HepG2 (cell line): Measurements from ENCODE around the gene PRELID1. TPM values are rescaled to one million over a fixed set of nuclear protein-coding genes. Genes with fewer than 3 reads are reported as not detected.

Source experiments
- BHLHE40 ChIP-seq: IDR thresholded peaks from 2 replicates; pipeline ENCODE4 v1.6.1; 2011; ENCODE audit warnings: low read length, improper control_type of control experiment
- GTF2F1 ChIP-seq: fragments of 150-350 bp; IDR thresholded peaks from 2 replicates; pipeline ENCODE4 v1.6.1; 2014; ENCODE audit warnings: low read length
- HOXA3 ChIP-seq: sonication (generic); formaldehyde crosslinking; IDR thresholded peaks from 2 replicates; pipeline ENCODE4 v1.5.0; 2020; ENCODE audit warnings: missing genetic modification reagents
- LCORL ChIP-seq, 2 experiments: fragments of 450-650 bp in 1 of 2; sonication (generic) in 1 of 2; formaldehyde crosslinking in 1 of 2; IDR thresholded peaks; 2 replicates each; pipeline versions ENCODE4 v1.5.0 to v1.6.1; 2017 to 2020; ENCODE audit warnings: antibody characterized with exemption in 1 of 2, missing genetic modification reagents in 1 of 2
- MIXL1 ChIP-seq: IDR thresholded peaks from 2 replicates; pipeline ENCODE4 v1.6.1; 2016
- PHF5A ChIP-seq: IDR thresholded peaks from one replicate; pipeline ENCODE4 v1.6.1; 2018; ENCODE audit warnings: low read depth, missing genetic modification reagents; ENCODE audit not compliant: unreplicated experiment
- RCOR2 ChIP-seq: IDR thresholded peaks from 2 replicates; pipeline ENCODE4 v1.6.1; 2016; ENCODE audit warnings: missing biosample characterization, missing genetic modification reagents
- REXO4 ChIP-seq: sonication (generic); formaldehyde crosslinking; IDR thresholded peaks from 2 replicates; pipeline ENCODE4 v1.8.0; 2022; ENCODE audit warnings: missing genetic modification reagents, mild to moderate bottlenecking, borderline replicate concordance
- RFX1 ChIP-seq: fragments of 450-650 bp; IDR thresholded peaks from 2 replicates; pipeline ENCODE4 v1.6.1; 2017
- SNAPC4 ChIP-seq: sonication (generic); formaldehyde crosslinking; IDR thresholded peaks from 2 replicates; pipeline ENCODE4 v1.4.0; 2020; ENCODE audit warnings: mild to moderate bottlenecking, missing genetic modification reagents
- TP53 ChIP-seq: sonication (generic); formaldehyde crosslinking; conservative IDR thresholded peaks from 2 replicates; pipeline ENCODE4 v1.4.0; 2020; ENCODE audit warnings: missing genetic modification reagents
- XBP1 ChIP-seq: sonication (generic); formaldehyde crosslinking; IDR thresholded peaks from 2 replicates; pipeline ENCODE4 v1.5.0; 2020; ENCODE audit warnings: missing genetic modification reagents
- YEATS4 ChIP-seq: sonication (generic); formaldehyde crosslinking; IDR thresholded peaks from 2 replicates; pipeline ENCODE4 v1.4.0; 2020; ENCODE audit warnings: missing genetic modification reagents, borderline replicate concordance
- ZIK1 ChIP-seq: sonication (generic); formaldehyde crosslinking; IDR thresholded peaks from 2 replicates; pipeline ENCODE4 v1.5.0; 2020; ENCODE audit warnings: mild to moderate bottlenecking, low read depth, missing genetic modification reagents, borderline replicate concordance
- ZNF180 ChIP-seq: sonication (generic); formaldehyde crosslinking; IDR thresholded peaks from 2 replicates; pipeline ENCODE4 v1.4.0; 2020; ENCODE audit warnings: low read depth, missing genetic modification reagents, borderline replicate concordance
- ZNF264 ChIP-seq: sonication (generic); formaldehyde crosslinking; IDR thresholded peaks from 2 replicates; pipeline ENCODE4 v1.4.0; 2020; ENCODE audit warnings: missing genetic modification reagents
- ZNF543 ChIP-seq: sonication (generic); formaldehyde crosslinking; IDR thresholded peaks from 2 replicates; pipeline ENCODE4 v1.4.0; 2020; ENCODE audit warnings: mild to moderate bottlenecking, missing genetic modification reagents
- ZNF550 ChIP-seq: sonication (generic); formaldehyde crosslinking; IDR thresholded peaks from 2 replicates; pipeline ENCODE4 v1.4.0; 2020; ENCODE audit warnings: mild to moderate bottlenecking, missing genetic modification reagents, borderline replicate concordance
- ZNF7 ChIP-seq: IDR thresholded peaks from 2 replicates; pipeline ENCODE4 v1.6.1; 2016; ENCODE audit warnings: missing biosample characterization, missing genetic modification reagents
- ZNF878 ChIP-seq: sonication (generic); formaldehyde crosslinking; IDR thresholded peaks from 2 replicates; pipeline ENCODE4 v1.8.1; 2023; ENCODE audit warnings: mild to moderate bottlenecking, missing genetic modification reagents, moderate library complexity
- polyA plus RNA-seq, 8 experiments: library from polyadenylated mRNA; depleted of rRNA in 3 of 8; stranded (reverse) in 7 of 8; unstranded in 1 of 8; fragments of >200 nt; fragmentation: Illumina TruSeq in 4 of 8; extraction: Trizol in 4 of 8; gene quantifications; 2 replicates each; pipeline versions ENCODE4 v1.2.1 to v1.2.3, GENCODE V29; 2011 to 2016; ENCODE audit warnings: low read depth in 4 of 8, missing spikeins in 1 of 8, mixed read lengths in 1 of 8; ENCODE audit not compliant: insufficient read depth in 1 of 8
- total RNA-seq, 5 experiments: library from RNA; depleted of rRNA; stranded (reverse); fragments of >200 nt; fragmentation: Illumina TruSeq; extraction: Trizol; gene quantifications; 2 replicates each; pipeline ENCODE4 v1.2.3, GENCODE V29; 2016; ENCODE audit warnings: low read depth in 1 of 5
- TF ChIP-seq, protein P1 (sequence below): fragments of 450-650 bp; IDR thresholded peaks from 2 replicates; pipeline ENCODE4 v1.6.1; 2017
- TF ChIP-seq, protein P2 (sequence below): sonication (generic); formaldehyde crosslinking; IDR thresholded peaks from 2 replicates; pipeline ENCODE4 v1.4.0; 2020; ENCODE audit warnings: mild to moderate bottlenecking, missing genetic modification reagents
- TF ChIP-seq, protein P3 (sequence below): sonication (generic); formaldehyde crosslinking; IDR thresholded peaks from 2 replicates; pipeline ENCODE4 v1.8.0; 2022; ENCODE audit warnings: missing genetic modification reagents, low read depth, mild to moderate bottlenecking, borderline replicate concordance

The PRELID1 gene
- total and polyA plus RNA-seq, 2 of the 13 experiments (the other 11 are each of a cell fraction or from before 2014, with no cell fraction given), result 250 to 271 TPM

DNA sequence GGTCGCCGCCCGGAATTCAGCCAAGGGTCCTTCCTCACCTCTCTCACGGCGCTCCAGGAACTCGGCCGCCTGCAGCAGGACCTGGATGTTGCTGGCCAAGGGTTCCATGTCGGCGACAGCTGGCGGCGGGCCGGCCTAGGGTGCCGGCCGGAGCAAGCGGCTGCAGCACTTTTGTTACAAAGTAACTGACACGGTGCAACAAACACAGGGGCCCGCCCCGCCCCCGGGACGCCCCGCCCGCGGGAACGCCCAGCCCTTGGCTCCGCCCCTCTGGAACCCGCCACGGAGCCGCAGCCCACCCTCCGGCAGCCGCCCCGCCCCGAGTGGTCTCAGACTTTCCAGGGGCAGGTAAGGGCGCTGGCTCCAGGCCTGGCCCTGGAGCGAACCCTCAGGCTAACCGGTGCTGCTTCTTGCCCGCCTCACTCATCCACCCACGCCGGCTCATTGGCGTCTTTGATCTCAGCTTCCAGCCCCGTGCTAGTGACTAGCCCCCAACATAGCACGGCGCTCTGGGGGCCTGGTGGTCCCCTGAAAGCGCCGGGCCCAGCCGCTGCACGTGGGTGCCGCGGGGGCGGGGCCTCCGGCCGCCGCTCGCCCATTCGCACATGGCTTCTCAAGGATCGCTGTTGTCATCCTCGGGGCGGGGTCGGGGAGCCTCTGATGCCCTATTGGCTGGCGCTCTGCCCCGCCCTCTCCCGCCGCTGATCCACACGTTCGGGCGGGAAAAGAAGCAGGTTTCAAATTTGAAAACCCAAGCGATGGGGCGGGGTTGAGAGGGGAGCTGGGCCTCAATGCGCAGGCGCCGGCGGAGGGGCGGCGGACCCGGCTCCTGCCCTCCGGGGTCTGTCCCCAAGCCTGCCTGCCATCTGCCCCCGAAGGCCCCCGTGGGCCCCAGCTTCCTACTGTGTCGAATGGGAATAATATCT, 8.4 kb downstream of the PRELID1 start, which contains the start of gene MXD3 (continued):
- TF ChIP-seq SNAPC4 (CRISPR knock-in tag), result no peak
- TF ChIP-seq RFX1, result no peak
- TF ChIP-seq HOXA3, result peak; percentile 32; the same call in 1 of the 2 replicates
- TF ChIP-seq, protein P1, sequence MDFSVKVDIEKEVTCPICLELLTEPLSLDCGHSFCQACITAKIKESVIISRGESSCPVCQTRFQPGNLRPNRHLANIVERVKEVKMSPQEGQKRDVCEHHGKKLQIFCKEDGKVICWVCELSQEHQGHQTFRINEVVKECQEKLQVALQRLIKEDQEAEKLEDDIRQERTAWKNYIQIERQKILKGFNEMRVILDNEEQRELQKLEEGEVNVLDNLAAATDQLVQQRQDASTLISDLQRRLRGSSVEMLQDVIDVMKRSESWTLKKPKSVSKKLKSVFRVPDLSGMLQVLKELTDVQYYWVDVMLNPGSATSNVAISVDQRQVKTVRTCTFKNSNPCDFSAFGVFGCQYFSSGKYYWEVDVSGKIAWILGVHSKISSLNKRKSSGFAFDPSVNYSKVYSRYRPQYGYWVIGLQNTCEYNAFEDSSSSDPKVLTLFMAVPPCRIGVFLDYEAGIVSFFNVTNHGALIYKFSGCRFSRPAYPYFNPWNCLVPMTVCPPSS, result no peak
- no peak for TF ChIP-seq RCOR2
- TF ChIP-seq, protein P2, sequence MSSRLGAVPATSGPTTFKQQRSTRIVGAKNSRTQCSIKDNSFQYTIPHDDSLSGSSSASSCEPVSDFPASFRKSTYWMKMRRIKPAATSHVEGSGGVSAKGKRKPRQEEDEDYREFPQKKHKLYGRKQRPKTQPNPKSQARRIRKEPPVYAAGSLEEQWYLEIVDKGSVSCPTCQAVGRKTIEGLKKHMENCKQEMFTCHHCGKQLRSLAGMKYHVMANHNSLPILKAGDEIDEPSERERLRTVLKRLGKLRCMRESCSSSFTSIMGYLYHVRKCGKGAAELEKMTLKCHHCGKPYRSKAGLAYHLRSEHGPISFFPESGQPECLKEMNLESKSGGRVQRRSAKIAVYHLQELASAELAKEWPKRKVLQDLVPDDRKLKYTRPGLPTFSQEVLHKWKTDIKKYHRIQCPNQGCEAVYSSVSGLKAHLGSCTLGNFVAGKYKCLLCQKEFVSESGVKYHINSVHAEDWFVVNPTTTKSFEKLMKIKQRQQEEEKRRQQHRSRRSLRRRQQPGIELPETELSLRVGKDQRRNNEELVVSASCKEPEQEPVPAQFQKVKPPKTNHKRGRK (CRISPR knock-in tag), result no peak
- TF ChIP-seq, protein P3, sequence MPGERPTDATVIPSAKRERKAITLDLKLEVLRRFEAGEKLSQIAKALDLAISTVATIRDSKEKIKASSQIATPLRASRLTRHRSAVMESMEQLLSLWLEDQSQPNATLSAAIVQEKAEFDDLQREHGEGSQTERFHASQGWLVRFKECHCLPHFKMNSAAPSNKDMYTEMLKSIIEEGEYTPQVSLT (CRISPR knock-in tag), result no peak
- TF ChIP-seq MIXL1 (CRISPR knock-in tag), result no peak
- no peak for TF ChIP-seq ZNF543 (CRISPR knock-in tag)
- TF ChIP-seq ZNF550 (CRISPR knock-in tag), result no peak
- no peak for TF ChIP-seq LCORL (IDR thresholded peaks at IDR 0.05)
- peak; percentile 56; the same call in 1 of the 2 replicates for TF ChIP-seq LCORL (CRISPR knock-in tag; IDR thresholded peaks at IDR 0.05)
- TF ChIP-seq ZNF878 (CRISPR knock-in tag), result peak; percentile 95
- TF ChIP-seq PHF5A (CRISPR knock-in tag), result no peak
- no peak for TF ChIP-seq REXO4 (CRISPR knock-in tag)
- no peak for TF ChIP-seq XBP1 (CRISPR knock-in tag)
- TF ChIP-seq ZNF264 (CRISPR knock-in tag), result no peak
- TF ChIP-seq ZNF180, result no peak
- no peak for TF ChIP-seq TP53 (CRISPR knock-in tag)
- no peak for TF ChIP-seq ZIK1 (CRISPR knock-in tag)
- peak; percentile 88 for TF ChIP-seq YEATS4
- TF ChIP-seq BHLHE40, result 0 out of 2 replicates have a peak, but pooled peaks have one; percentile 58
- TF ChIP-seq ZNF7 (CRISPR knock-in tag), result no peak
- no peak for TF ChIP-seq GTF2F1
